Heart left ventricle (tissue), 13 donors: ENCODE data around the gene CDH12.

ENCODE experiments used
- CTCF ChIP-seq, 12 donors: fragments of 200-600 bp; sonication (generic) in 4 of 12; IDR thresholded peaks; one replicate each; pipeline versions ENCODE4 v1.5.0 to v1.8.0; 2018 to 2022; ENCODE audit warnings: antibody characterized with exemption in 12 of 12, mild to moderate bottlenecking in 5 of 12
- POLR2A ChIP-seq, 2 donors: fragments of 450-650 bp; IDR thresholded peaks; one replicate each; pipeline ENCODE4 v1.6.1; 2017; ENCODE audit warnings: antibody characterized with exemption in 2 of 2, mild to moderate bottlenecking in 2 of 2, moderate library complexity in 2 of 2
- donor health status: ischemic (EF 13 %, LVEDD 7.1; RV severe dilation, severe dysfunction).
- donor health status: DM: no; HTN: yes; CAD: no.
- donor health status: DM: no; HTN: no; CAD: no.
- donor health status: ischemic (EF 25% LVEDD 6.9; RV normal size, moderate dysfunction).
- donor health status: ischemic (EF 25% LVEDD 5.7; RV mildly dilated, moderate dysfunction).
- donor health status: ischemic (EF 35%, LVEDD 5.7; RV mildly dilated, moderate dysfunction).
- donor health status: nonischemic (EF 11% LVEDD 7.7; RV severe dilation, severe dysfunction).
- donor health status: DM: yes; HTN: yes; CAD: no.
- donor health status: PGD.
- donor health status: ischemic (EF 29% LVEDD 5.4; RV normal size, mild dysfunction).
- donor health status: nonischemic (EF 23%, LVEDD 6.1; RV moderate dilation, normal function).

GRCh38 chr5:22892441-22892840, 39.3 kb upstream of the CDH12 start:
- TF ChIP-seq CTCF (IDR thresholded peaks at IDR 0.05) (no peak), POLR2A (IDR thresholded peaks at IDR 0.05) (no peak)
